D341Med (cell line): Measurements from ENCODE around the gene BNIP2.
"Not testable (repeated sequence)": the region's sequence is repeated elsewhere in the genome, so short reads cannot be mapped to it uniquely, and the experiment has no call there.

Source experiments
- DNase-seq: peaks from one replicate; pipeline ENCODE4 v3.0.0; 2012; ENCODE audit warnings: low spot score

BNIP2 gene, protein sequence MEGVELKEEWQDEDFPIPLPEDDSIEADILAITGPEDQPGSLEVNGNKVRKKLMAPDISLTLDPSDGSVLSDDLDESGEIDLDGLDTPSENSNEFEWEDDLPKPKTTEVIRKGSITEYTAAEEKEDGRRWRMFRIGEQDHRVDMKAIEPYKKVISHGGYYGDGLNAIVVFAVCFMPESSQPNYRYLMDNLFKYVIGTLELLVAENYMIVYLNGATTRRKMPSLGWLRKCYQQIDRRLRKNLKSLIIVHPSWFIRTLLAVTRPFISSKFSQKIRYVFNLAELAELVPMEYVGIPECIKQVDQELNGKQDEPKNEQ

DNA sequence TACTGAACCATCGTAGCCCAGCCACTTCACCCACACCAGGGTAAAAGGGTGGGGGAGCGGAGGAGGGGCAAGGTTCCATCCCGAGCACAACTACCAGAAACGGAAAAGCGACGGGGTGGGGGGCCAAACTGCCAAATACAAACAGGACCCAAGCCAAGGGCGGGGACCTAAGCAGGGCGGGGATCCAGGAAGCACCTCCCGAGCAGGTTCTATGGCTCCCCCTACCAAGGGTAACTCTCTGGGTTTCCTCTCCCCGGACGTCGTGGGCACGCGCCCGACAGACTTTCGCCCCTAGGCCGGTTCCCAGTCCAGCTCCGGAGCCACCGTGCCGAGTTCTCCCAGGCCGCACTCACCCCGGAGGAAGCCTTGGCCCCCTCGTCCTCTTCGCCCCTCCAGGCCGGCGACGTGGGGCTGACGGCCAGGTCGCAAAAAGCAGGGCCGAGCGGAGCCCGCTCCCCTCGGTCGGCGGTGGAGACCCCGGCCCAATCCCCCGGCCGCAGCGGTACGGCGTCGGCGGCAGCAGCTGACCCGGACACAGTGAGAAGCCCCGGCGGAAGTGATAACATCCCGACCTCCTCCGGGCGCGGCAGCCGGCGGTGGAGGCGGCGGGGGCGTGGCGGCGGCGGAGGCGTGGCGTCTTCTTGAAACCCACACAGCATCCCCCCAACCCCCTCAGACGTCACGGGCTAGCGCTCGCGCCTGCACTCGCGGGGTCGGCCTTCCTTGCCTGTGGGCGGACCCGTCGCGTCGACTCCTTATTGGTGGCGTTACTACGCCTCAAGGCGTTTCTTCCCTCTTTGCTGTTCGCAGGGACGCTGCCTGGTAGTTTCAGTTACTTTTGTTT, at the start of gene BNIP2:
Gene BNIP2, minus strand, starts transcription at position 539 of the 844 bp plus-strand sequence. CDS start 6,863 bp downstream, outside the sequence.
- DNase-seq, result peak; percentile 97

DNA sequence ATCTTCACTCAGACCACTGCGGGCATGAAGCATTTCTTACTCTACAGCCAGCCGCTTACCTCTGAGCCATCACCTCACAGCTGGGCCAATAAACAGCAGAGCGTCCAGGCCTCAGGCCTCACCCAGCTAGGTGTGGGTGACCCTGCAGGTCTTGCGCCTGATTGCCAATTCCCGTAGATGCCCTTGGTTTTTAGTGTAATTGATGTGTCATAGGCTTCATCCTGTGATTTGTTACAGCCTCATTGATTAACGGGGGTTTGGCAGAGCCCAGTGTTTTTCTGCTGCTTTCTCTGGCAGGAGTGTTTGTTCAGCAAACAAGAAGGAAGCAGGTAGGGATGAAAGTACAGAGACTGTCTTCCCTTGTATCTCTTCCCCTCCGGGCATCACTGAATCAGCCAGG, 49.6 kb upstream of the BNIP2 start:
- no peak for DNase-seq

DNA sequence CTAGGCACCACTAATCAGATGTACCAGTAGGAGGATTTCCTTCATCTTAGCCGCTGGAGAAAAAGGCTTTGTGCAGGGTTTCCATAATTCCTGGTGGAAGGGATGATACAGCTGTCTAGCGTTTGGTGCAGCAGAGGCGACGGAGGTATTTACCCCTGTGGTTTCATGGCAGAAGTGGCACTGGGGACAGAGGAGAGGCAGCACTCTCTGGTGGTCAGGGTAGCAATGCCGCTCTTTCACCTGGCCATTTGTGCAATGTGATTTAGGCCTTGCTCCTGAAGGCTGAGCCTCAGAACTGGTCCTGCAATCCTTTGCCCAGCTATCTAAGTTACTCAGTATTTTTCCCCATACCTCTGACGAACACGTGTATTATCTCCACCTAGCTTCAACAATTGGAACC, 47.1 kb upstream of the BNIP2 start:
- no peak for DNase-seq

DNA sequence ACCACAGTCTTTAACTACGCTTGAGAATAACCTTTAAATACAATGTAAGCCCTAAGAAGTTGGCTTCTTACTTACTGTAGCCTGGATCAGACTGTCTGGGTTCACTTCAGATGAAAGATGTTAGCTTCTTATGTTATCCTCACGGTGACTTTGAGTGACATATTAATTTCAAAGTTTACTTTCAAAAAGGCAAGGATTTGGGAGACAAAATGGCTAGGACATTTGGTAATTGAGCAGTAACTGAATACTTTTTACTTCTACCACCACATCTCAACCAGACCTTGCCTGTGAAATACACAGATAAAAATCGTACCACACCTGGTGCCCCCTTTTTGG, 36.0 kb upstream of the BNIP2 start:
- no peak for DNase-seq

DNA sequence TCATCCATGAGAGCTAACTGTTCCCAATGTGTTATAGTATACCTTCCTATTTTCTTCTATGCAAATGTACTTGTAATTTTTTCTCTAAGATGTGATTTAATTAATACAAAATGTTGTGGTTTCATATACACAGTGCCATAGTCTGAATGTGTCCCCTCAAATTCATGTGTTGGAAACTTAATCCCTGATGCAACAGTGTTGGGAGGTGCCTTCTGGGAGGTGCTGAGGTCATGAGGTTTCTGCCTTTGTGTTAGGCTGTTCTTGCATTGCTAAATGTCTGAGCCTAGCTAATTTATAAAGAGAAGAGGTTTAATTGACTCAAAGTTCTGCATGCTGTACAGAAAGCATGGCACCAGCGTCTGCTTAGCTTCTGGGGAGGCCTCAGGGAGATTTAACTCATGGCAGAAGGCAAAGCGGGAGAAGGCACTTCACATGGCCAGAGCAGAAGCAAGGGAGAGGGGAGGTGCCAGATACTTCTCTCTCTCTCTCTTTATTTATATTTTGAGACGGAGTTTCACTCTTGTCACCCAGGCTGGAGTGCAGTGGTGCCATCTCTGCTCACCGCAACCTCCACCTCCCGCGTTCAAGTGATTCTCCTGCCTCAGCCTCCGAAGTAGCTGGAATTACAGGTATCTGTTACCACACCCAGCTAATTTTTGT, 34.7 kb upstream of the BNIP2 start:
- no peak for DNase-seq

DNA sequence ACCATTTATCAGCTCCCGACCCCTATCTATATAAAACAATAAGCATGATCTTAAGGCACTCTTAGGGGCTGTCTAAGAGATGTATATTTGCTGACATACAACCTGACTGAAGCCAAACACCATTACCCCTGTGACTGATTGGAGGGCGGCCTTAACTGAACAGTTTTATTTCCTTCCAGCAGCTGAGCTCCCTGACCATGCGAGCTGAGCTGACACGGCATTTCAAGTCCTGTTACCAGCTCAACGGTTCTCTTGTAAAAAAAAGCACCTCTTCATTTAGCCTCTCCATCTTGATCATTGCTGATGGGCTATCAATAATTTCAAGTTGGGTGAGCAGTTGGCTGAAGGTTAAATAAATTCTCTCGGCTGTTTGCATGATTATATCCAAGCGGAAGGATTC, 33.4 kb upstream of the BNIP2 start:
- no peak for DNase-seq

DNA sequence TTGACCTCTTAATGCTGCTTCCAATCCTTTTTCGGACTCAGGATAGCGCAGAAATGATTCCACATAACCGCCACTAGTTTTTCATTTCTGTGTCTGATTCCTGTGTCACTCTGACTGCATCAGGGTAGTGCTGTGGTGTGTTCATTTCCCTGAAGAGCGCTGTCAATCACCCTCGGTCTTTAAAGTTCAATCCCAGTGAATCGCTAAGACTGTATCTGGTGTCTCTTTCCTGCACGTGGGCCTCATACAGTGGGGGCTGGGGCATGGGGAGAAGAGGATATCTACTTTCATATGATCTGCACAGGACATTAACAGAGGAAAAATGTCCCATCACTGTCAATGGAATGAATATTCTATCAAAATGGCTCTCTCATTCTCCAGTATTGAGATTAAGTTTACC, 32.9 kb upstream of the BNIP2 start:
- DNase-seq, result no peak

DNA sequence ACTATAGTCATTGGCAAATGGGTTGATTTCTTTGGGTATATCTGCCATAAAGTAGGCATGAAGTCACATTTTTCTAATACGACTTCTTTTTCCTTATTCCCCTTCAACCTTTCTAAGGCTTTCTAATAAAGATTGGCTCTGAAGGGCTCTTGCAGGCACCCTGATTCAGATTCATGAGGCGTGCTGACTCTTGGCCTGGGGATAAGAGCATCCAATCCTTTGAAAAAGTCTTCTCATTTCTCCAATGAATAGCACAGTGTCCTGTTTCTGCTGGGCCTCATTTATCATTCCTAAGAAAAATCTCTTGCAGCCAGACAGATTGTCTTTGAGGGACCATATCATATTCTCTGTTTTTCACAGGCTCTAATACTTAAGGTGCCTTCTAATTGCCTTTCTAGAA, 32.3 kb upstream of the BNIP2 start:
- no peak for DNase-seq

DNA sequence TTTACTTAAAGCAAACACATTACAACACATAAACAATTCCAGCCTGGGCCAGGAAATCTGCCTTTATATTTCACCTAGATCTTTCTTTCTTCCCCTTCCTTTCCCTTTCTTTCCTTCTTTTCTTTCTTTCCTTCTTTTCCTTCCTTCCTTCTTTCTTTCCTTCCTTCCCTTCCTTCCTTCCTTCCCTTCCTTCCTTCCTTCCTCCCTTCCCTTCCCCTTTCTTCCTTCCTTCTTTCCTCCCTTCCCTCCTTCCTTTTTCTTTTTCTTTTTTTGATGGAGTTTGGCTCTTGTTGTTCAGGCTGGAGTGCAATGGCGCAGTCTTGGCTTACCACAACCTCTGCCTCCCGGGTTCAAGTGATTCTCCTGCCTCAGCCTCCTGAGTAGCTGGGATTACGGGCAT, 24.1 kb upstream of the BNIP2 start:
- no peak for DNase-seq

DNA sequence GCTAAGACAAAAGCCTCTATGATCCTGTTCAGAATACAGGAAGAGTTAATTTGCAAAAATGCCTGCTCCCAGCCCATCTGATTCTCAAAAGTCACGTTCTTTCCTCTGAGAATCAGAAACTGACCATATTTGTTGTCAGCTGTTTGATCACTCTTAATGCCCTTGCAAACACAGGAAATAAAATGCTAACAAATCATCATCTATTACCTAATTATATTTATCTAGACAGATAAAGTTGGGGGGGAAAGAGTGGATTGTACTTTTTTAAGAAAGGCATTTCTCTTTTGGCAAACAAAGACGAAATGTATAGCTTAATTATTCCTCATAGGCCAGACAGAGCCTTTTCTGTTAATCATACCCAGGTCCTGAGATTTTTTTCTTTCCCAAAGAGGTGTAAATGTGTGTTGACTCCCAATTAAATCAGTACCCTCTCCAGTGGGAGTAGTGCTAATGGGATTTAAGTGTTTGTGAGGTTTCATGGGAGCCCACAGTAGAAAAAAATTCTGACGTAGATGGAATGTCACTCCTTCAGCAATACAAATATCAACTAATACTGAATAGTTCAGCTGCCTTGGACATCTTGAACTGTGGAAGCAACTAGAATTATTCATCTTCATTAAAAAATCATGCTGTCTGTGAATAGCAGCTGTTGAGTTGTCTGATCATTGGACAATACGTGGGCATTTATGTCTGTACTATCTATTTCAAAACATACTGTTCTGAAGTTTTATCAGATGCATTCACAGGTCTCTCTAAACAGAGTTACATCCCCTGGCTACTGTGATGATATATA, 22.5 kb upstream of the BNIP2 start:
- no peak for DNase-seq

DNA sequence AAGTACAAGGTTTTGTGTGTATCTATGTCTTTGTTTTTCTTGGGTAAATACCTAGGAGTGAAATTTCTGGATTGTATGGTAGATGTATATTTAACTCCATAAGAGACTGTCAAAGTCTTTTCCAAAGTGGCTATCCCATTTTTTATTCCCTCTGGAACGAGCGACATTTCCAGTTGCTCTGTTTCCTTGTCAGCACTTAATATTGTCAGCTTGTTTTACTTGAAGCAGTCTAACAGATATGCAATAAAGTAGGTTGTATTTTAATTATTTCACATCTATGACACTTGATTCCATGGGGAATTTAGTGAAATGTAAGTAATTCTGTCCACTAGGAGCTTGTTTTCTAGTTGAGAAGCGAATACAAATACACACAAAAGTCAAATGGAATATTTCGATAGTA, 18.5 kb upstream of the BNIP2 start:
- no peak for DNase-seq

DNA sequence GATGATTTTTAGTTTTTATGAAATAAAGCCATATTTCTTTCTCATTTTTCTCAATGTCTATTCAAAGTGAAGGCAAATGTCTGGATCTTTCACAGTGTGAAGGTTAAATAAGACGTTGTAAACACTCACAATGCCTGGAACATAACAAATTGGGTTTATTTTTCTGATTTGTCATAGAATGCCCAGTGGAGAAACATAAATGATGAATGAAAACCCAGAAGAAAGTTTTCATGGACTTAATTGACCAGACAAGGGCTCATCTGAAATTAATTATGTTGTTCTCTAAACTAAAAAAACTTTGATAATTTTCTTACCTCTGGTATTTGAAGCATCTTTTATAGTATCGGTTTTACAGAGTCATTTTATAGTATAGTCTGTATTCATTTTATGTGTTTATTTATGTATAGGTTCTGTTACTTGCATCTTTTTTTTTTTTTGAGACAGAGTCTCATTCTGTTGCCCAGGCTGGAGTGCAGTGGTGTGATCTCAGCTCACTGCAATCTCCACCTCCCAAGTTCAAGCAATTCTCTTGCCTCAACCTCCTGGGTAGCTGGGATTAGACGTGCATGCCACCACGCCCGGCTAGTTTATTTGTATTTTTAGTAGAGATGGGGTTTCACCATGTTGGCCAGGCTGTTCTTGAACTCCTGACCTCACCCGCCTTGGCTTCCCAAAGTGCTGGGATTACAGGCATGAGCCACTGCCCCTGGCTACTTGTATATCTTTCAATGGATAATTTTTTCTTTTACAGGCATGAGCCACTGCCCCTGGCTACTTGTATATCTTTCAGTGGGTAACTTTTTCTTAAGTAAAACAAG, 15.1 kb upstream of the BNIP2 start:
- DNase-seq, result no peak

DNA sequence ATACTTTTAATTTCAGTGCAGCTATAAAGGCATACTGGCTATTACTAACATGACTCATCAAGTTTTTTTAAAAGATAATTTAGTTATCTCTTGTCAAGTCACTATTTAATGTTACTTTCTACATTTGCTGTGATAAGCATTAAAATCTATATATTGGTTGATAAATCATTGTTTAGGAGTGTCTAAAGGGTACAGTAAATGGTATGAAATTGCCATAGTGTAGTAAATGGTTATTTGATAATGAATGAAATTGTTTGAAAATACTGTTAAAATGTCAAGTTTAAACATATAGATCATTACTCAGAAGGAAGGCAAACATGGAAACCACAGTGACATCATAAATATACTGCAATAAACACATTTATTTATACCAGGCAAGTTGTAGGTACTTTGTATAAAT, 13.2 kb upstream of the BNIP2 start:
- no peak for DNase-seq

DNA sequence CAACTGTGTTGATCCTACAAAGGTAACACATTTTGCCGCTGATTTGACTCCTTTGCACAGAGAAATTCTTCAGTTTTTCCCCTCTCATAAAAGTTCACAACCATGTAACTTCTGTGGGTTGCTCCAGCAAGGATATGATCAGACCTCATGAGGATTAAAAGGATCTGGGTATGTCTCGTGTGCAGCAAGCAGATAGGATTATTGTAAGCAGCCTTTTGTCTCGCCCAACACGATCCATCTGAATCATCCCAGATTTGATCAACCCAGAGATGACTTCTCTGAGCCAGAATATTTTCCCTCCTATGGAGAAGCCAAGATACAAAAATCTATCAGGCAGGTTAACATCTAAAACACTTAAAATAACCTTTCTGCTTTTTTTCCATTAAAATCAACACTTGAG, 12.8 kb upstream of the BNIP2 start:
- DNase-seq, result peak; percentile 43

DNA sequence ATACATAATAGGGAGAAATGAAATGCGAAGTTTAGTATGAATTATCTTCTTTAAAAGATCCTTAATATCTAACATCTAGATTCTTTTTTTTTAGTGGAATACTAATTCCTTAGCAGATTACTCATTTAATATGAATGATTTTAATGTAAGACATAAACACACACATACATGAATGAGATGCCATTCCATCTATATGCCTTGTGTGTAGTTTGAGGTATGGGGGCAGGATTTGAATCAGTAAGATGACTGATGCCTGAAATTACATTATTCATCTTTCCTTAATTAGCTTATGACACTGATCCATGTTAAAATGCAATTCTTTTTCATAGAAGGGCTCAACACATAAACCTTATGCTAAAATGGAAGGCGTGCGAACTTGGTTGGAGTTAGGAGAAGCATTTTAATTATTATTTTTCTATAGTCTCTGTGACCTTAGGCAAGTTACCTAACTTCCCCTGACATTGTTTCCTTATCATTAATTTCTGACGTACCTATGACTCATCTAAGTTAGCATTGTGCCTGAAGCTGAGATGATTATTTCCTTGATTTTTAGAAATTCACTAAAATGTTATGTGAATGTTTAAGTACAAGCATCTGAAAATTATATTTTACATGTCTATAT, 10.8 kb upstream of the BNIP2 start:
- DNase-seq, result no peak

DNA sequence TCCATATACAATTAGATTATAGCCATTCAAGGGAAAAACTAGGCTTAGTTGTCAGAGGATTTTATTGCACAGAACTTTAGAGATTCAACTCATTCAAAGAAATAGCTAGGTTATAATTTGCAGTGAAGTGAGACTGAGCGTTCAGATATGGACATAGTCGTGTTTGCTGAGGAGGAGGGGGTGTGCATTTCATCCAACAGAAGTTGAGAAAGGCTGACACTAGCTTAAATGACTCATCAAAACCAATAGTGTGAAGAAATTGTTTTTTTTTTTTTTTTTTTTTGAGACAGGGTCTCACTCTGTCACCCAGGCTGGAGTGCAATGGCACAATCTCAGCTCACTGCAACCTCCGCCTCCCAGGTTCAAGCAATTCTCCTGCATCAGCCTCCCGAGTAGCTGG, 8.9 kb upstream of the BNIP2 start:
- not testable (repeated sequence) for DNase-seq

DNA sequence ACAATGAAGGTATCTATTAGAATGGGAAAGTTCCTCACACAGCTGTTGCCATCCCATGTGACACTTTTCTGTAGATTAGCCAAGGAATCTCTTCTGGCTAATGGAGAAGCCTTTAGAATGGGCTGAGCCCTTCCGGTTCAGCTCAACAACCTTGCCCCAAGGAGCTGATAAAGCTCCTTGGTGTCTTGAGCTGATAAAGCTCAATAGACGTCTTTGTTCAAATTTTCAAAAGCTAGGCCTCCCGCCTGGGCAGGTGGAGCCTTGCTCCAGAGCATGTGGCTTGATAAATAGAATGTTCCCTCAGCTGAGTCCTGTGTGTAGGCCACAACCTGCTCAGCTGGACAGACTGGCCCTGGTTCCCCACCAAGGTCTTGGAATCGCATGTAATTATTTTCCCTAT, 7.2 kb upstream of the BNIP2 start:
- DNase-seq, result no peak

DNA sequence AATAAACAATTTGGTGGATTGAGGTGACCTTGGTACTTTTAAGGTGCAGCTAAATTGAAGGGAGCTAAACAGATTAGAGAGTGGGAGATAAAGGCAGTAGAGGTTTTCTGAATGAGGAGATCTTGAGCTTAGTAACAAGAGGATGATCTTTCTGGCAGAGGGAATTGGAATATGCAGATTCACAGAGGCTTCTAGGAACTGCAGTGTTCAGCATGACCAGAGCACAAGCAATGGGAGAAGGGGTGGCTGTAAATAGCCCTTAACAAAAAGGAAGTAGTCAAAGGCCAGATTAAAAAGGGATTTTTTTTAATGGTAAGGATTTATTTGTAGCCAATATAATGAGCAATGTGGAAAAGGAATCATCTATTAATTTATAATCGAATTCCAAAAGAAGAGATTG, 5.7 kb upstream of the BNIP2 start:
- no peak for DNase-seq

DNA sequence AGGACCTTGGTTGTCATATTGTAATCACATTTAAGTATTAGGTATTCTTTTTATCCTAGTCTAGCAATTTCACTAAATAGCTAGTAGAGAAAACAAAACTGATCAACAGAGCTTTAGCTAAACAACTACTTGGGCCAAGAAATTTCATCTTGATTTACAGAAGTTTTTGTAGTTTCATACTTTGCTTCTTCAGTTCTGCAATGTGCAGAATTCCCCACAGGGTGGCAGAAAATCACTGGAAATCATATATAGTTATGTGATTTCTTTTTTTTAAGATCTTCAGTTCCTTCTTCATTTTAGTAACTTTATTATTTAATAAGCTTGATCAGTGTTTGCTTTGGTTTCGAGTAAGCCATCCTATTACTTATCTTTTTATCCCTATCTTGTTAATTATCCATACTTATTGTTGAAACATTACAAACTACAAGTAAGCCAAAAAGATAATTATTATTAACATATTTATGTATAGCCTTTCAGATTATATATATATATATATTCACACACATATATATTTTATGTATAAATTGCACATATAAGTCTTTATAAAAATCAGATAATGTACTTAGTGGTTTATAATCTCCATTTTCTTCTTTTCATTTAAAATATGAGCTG, 2.2 kb upstream of the BNIP2 start:
- no peak for DNase-seq

DNA sequence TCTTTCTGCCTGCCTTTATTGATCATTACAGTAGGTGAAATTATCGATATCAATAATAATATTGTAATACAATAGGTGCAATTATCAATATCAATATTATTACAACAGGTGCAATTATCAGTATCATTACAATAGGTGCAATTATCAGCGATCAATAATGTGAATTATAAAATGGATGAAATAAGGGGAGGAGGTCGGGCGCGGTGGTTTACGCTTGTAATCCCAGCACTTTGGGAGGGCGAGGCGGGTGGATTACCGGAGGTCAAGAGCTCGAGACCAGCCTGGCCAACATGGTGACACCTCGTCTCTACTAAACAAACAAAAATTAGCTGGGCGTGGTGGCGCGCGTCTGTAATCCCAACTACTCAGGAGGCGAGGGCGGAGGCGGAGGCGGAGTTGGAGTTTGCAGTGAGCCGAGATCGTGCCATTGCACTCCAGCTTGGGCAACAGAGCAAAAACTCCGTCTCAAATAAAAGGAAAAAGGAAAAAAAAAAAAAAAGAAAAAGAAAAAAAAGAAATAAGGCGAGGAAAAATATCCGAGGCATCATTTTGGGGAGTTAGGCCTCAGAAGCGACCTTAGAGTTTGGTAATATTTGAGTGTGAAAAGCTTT, 611 bp upstream of the BNIP2 start:
- DNase-seq, result no peak
